ENCODE results near the gene CGRRF1.

Gene CGRRF1

GRCh38 chr14:54489731-54490444 is 19.8 kb upstream of the CGRRF1 start:
- DNase-seq (ENCODE audit: low spot score) = no peak

- DNase-seq (ENCODE audit: low spot score) = no peak
These were observed 19.1 kb upstream of the CGRRF1 start for GRCh38 chr14:54490445-54491175.

- DNase-seq (ENCODE audit: low spot score) = no peak
These were observed 16.4 kb upstream of the CGRRF1 start for GRCh38 chr14:54493293-54493692.

GRCh38 chr14:54497224-54497623 is 12.5 kb upstream of the CGRRF1 start:
- DNase-seq (ENCODE audit: low spot score) = no peak

- DNase-seq (ENCODE audit: low spot score) = no peak
These were observed 11.6 kb upstream of the CGRRF1 start for GRCh38 chr14:54498095-54498531.

- no peak for DNase-seq (ENCODE audit: low spot score)
These were observed 11.1 kb upstream of the CGRRF1 start for GRCh38 chr14:54498579-54498978.

- DNase-seq (ENCODE audit: low spot score) = no peak
These were observed 9.0 kb upstream of the CGRRF1 start for GRCh38 chr14:54500744-54501143.

- no peak for DNase-seq (ENCODE audit: low spot score)
These were observed 8.2 kb upstream of the CGRRF1 start for GRCh38 chr14:54501480-54501879.

- no peak for DNase-seq (ENCODE audit: low spot score)
These were observed 7.1 kb upstream of the CGRRF1 start for GRCh38 chr14:54502602-54503001.

GRCh38 chr14:54503486-54503885 is 6.2 kb upstream of the CGRRF1 start:
- no peak for DNase-seq (ENCODE audit: low spot score)

- DNase-seq (ENCODE audit: low spot score) = no peak
These were observed 2.7 kb downstream of the CGRRF1 start for GRCh38 chr14:54512393-54512792.

GRCh38 chr14:54515670-54516069 is 6.0 kb downstream of the CGRRF1 start:
- DNase-seq (ENCODE audit: low spot score) = no peak

- no peak for DNase-seq (ENCODE audit: low spot score)
These were observed 7.0 kb downstream of the CGRRF1 start for GRCh38 chr14:54516709-54517108.

GRCh38 chr14:54524410-54524809 is 14.7 kb downstream of the CGRRF1 start:
- DNase-seq (ENCODE audit: low spot score) = no peak

- no peak for DNase-seq (ENCODE audit: low spot score)
These were observed 19.3 kb downstream of the CGRRF1 start for GRCh38 chr14:54528973-54529372.

- DNase-seq (ENCODE audit: low spot score) = no peak
These were observed 20.1 kb downstream of the CGRRF1 start for GRCh38 chr14:54529811-54530210.

GRCh38 chr14:54532111-54533012 is 22.7 kb downstream of the CGRRF1 start:
- DNase-seq (ENCODE audit: low spot score) = no peak

- DNase-seq (ENCODE audit: low spot score) = no peak
These were observed 23.4 kb downstream of the CGRRF1 start for GRCh38 chr14:54533100-54533499.

GRCh38 chr14:54535126-54535525 is 25.4 kb downstream of the CGRRF1 start:
- DNase-seq (ENCODE audit: low spot score) = no peak

- no peak for DNase-seq (ENCODE audit: low spot score)
These were observed 25.9 kb downstream of the CGRRF1 start for GRCh38 chr14:54535646-54536045.

- DNase-seq (ENCODE audit: low spot score) = no peak
These were observed 27.9 kb downstream of the CGRRF1 start for GRCh38 chr14:54537651-54538050.

GRCh38 chr14:54538055-54538454 is 28.3 kb downstream of the CGRRF1 start:
- DNase-seq (ENCODE audit: low spot score) = no peak

- no peak for DNase-seq (ENCODE audit: low spot score)
These were observed 37.9 kb downstream of the CGRRF1 start for GRCh38 chr14:54547583-54547982.

All from hematopoietic multipotent progenitor cell treated with erythropoietin and hydrocortisone succinate and interleukin-3 and kit ligand, for 17 days (in vitro differentiated cells).